ENCODE data around the gene C11orf65. TPM values are rescaled to one million over a fixed set of nuclear protein-coding genes. Genes with fewer than 3 reads are reported as not detected.
A peak's percentile ranks its signal among the peaks of the same experiment; 100 is the strongest.

The C11orf65 gene
- total RNA-seq, 1 donor: 0.86 TPM

- no peak for TF ChIP-seq CTCF (IDR thresholded peaks at IDR 0.05; ENCODE audit: insufficient read depth, low read depth, low read length)
- no peak overlapping the region for H3K4me3 ChIP-seq (ENCODE audit: low read depth, low read length)
- DNase-seq (ENCODE audit: low read depth): no peak
These were observed 28.0 kb upstream of the C11orf65 start for GRCh38 chr11:108495326-108495725.

GRCh38 chr11:108494182-108494581, 26.9 kb upstream of the C11orf65 start:
- H3K4me3 ChIP-seq (ENCODE audit: low read depth, low read length): no peak overlapping the region
- DNase-seq (ENCODE audit: low read depth): no peak
- no peak for TF ChIP-seq CTCF (IDR thresholded peaks at IDR 0.05; ENCODE audit: insufficient read depth, low read depth, low read length)

GRCh38 chr11:108491936-108492335, 24.6 kb upstream of the C11orf65 start:
- H3K4me3 ChIP-seq (ENCODE audit: low read depth, low read length): no peak overlapping the region
- no peak for TF ChIP-seq CTCF (IDR thresholded peaks at IDR 0.05; ENCODE audit: insufficient read depth, low read depth, low read length)
- DNase-seq (ENCODE audit: low read depth): peak; percentile 40

GRCh38 chr11:108486828-108487227, 19.5 kb upstream of the C11orf65 start:
- no peak for TF ChIP-seq CTCF (IDR thresholded peaks at IDR 0.05; ENCODE audit: insufficient read depth, low read depth, low read length)
- DNase-seq (ENCODE audit: low read depth): no peak
- no peak overlapping the region for H3K4me3 ChIP-seq (ENCODE audit: low read depth, low read length)

GRCh38 chr11:108486331-108486730, 19.0 kb upstream of the C11orf65 start:
- no peak overlapping the region for H3K4me3 ChIP-seq (ENCODE audit: low read depth, low read length)
- TF ChIP-seq CTCF (IDR thresholded peaks at IDR 0.05; ENCODE audit: insufficient read depth, low read depth, low read length): no peak
- DNase-seq (ENCODE audit: low read depth): no peak

GRCh38 chr11:108483163-108483562, 15.8 kb upstream of the C11orf65 start:
- DNase-seq (ENCODE audit: low read depth): no peak
- no peak overlapping the region for H3K4me3 ChIP-seq (ENCODE audit: low read depth, low read length)
- TF ChIP-seq CTCF (IDR thresholded peaks at IDR 0.05; ENCODE audit: insufficient read depth, low read depth, low read length): no peak

GRCh38 chr11:108474664-108475463, 7.5 kb upstream of the C11orf65 start:
- DNase-seq (ENCODE audit: low read depth): no peak
- H3K4me3 ChIP-seq (ENCODE audit: low read depth, low read length): no peak overlapping the region

More at GRCh38 chr11:108474664-108475463, 7.5 kb upstream of the C11orf65 start:
- TF ChIP-seq CTCF (IDR thresholded peaks at IDR 0.05; ENCODE audit: insufficient read depth, low read depth, low read length): no peak
